Lower lobe of right lung (tissue), 2 donors: ENCODE results near the gene UGT1A10. TPM values are rescaled to one million over a fixed set of nuclear protein-coding genes. Genes with fewer than 3 reads are reported as not detected.

Experiments used
- ATAC-seq, 2 donors: fragments of 200-7000 bp; cut with Tn5 transposase; one replicate each; pipeline ENCODE4 v1.9.1; 2020 to 2022; ENCODE audit warnings: mild to moderate bottlenecking in 2 of 2, moderate library complexity in 2 of 2
- DNase-seq: peaks from one replicate; pipeline ENCODE4 v3.0.0-alpha.2; 2020
- H3K27ac ChIP-seq: fragments of 200-600 bp; one replicate; pipeline ENCODE4 v1.8.0; 2022
- H3K27me3 ChIP-seq: fragments of 200-600 bp; one replicate; pipeline ENCODE4 v1.8.0; 2022; ENCODE audit warnings: low read depth
- H3K36me3 ChIP-seq: fragments of 200-600 bp; one replicate; pipeline ENCODE4 v1.8.0; 2022; ENCODE audit warnings: mild to moderate bottlenecking
- H3K4me1 ChIP-seq: fragments of 200-600 bp; one replicate; pipeline ENCODE4 v1.8.0; 2022
- H3K4me3 ChIP-seq: fragments of 200-600 bp; one replicate; pipeline ENCODE4 v1.8.0; 2022; ENCODE audit warnings: mild to moderate bottlenecking
- H3K9me3 ChIP-seq: fragments of 200-600 bp; one replicate; pipeline ENCODE4 v1.8.0; 2022
- intact Hi-C: fragments of 100-400 bp; cut with DNase I; formaldehyde crosslinking; loops from one replicate; pipeline ENCODE4 v1.11.0; 2022
- total RNA-seq: library from RNA; stranded (reverse); fragmentation: NEBNext Ultra II Directional; extraction: Animal tissue kit (Norgen Biotek cat#: 25700); gene quantifications from one replicate; pipeline ENCODE4 v1.2.1, GENCODE V29; 2021
- TF ChIP-seq, protein P1 (sequence below): fragments of 200-600 bp; IDR thresholded peaks from one replicate; pipeline ENCODE4 v1.8.0; 2022; ENCODE audit warnings: antibody characterized with exemption, mild to moderate bottlenecking
- donor health status: DM: no; HTN: yes; CAD: no; lungs with severe emphysema.

UGT1A10 gene
- total RNA-seq, 1 donor from 2014 or later, result not detected

GRCh38 chr2:233689031-233689430 lies 52.8 kb downstream of the UGT1A10 start:
- H3K27me3 ChIP-seq, result no peaks in the 10 kb centered on the region
- TF ChIP-seq, protein P1, sequence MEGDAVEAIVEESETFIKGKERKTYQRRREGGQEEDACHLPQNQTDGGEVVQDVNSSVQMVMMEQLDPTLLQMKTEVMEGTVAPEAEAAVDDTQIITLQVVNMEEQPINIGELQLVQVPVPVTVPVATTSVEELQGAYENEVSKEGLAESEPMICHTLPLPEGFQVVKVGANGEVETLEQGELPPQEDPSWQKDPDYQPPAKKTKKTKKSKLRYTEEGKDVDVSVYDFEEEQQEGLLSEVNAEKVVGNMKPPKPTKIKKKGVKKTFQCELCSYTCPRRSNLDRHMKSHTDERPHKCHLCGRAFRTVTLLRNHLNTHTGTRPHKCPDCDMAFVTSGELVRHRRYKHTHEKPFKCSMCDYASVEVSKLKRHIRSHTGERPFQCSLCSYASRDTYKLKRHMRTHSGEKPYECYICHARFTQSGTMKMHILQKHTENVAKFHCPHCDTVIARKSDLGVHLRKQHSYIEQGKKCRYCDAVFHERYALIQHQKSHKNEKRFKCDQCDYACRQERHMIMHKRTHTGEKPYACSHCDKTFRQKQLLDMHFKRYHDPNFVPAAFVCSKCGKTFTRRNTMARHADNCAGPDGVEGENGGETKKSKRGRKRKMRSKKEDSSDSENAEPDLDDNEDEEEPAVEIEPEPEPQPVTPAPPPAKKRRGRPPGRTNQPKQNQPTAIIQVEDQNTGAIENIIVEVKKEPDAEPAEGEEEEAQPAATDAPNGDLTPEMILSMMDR, result no peak
- H3K9me3 ChIP-seq, result no peaks in the 10 kb centered on the region
- H3K36me3 ChIP-seq, result no peaks in the 10 kb centered on the region
- no peak for DNase-seq
- H3K27ac ChIP-seq, result no peak overlapping the region
- H3K4me3 ChIP-seq, result no peak overlapping the region
- intact Hi-C loops, result no loop called here
- no peak for ATAC-seq
- H3K4me1 ChIP-seq, result no peaks in the 10 kb centered on the region

DNA sequence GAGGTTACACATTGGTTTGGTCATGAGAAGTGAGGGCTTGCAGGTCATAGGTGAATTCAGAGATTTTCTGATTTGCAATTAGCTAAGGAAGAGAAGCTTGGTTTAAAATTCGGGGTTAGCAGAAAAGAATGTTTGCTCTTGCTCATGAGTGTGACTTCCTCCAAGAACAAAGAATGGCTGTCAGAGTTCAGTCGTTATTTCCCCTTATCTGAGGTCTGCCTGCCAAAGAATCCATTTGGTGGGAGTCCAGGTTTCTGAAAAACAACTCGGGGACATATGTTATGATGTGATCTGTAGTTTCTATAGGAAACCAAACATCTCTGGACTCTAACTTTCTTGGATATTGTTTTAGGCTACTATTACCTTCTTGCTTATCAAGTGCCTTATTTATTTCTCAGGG lies 53.3 kb downstream of the UGT1A10 start:
- intact Hi-C loops, result no loop called here
- no peak for ATAC-seq
- Histone ChIP-seq H3K4me3 (no peak overlapping the region), H3K4me1 (no peaks in the 10 kb centered on the region), H3K27ac (no peak overlapping the region), H3K27me3 (no peaks in the 10 kb centered on the region), H3K9me3 (no peaks in the 10 kb centered on the region), H3K36me3 (no peaks in the 10 kb centered on the region)
- TF ChIP-seq, protein P1, result no peak
- DNase-seq, result no peak

DNA sequence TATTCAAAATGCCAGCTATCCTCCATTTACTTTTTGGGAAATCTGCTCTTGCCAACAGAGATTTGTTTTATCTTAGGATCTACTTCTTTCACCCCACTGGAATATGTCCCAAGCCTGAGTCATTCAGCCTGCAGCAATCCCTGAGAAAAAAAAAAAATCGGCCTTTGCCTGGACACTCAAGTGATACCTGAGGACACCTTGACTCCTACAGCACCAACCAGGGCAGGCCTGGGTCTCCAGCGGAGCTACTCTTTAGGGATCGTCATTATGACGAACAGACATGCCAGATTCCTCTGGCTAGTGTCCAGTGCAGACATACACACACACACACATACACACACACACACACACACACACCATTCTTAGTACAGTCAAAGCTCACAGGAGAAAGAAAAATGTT lies 54.2 kb downstream of the UGT1A10 start:
- DNase-seq (no peak), ATAC-seq (peak in 1 of 2 donors; percentile 37)
- Histone ChIP-seq H3K4me3 (no peak overlapping the region), H3K27me3 (no peaks in the 10 kb centered on the region), H3K4me1 (no peaks in the 10 kb centered on the region), H3K36me3 (no peaks in the 10 kb centered on the region), H3K27ac (no peak overlapping the region), H3K9me3 (no peaks in the 10 kb centered on the region)
- TF ChIP-seq, protein P1, result no peak
- intact Hi-C loops, result no loop called here

GRCh38 chr2:233691443-233692433 lies 55.5 kb downstream of the UGT1A10 start:
- H3K36me3 ChIP-seq, result no peaks in the 10 kb centered on the region
- H3K9me3 ChIP-seq, result no peaks in the 10 kb centered on the region
- intact Hi-C loops, result no loop called here
- ATAC-seq (peak in 1 of 2 donors; percentile 64), DNase-seq (no peak)
- H3K4me1 ChIP-seq, result no peaks in the 10 kb centered on the region
- H3K27ac ChIP-seq, result no peak overlapping the region
- H3K27me3 ChIP-seq, result no peaks in the 10 kb centered on the region
- TF ChIP-seq, protein P1, result no peak
- H3K4me3 ChIP-seq, result no peak overlapping the region

DNA sequence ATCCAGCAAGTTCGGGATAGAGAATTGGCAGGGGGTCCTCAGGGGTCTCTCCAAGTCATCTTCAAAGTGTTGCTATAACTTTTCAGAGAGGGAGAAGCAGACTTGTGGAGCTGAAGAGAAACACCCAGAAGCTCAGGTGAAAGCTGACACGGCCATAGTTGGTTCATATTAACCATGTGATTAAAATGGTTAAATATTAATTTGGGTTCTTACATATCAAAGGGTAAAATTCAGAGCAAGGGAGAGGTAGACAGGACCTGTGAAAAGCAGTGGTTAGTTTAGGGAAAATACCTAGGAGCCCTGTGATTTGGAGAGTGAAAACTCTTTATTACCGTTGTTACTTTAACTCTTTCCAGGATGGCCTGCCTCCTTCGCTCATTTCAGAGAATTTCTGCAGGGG lies 56.4 kb downstream of the UGT1A10 start, which contains the start of gene UGT1A6:
UGT1A6 (plus strand) TSS at position 243 of the 400 bp plus-strand sequence; CDS start at position 358, 115 bp downstream.
- TF ChIP-seq, protein P1, result no peak
- ATAC-seq, result no peak

More for the DNA sequence above, 56.4 kb downstream of the UGT1A10 start, which contains the start of gene UGT1A6:
- H3K36me3 ChIP-seq, result no peaks in the 10 kb centered on the region
- no peaks in the 10 kb centered on the region for H3K27me3 ChIP-seq
- no peak for DNase-seq
- H3K4me3 ChIP-seq, result no peak within 1 kb of the TSS
- intact Hi-C loops, result no loop called here
- no peaks in the 10 kb centered on the region for H3K9me3 ChIP-seq
- no peaks in the 10 kb centered on the region for H3K4me1 ChIP-seq
- no peak within 1 kb of the TSS for H3K27ac ChIP-seq
